GM12878 (cell line): ENCODE results near the gene BLCAP. TPM values are rescaled to one million over a fixed set of nuclear protein-coding genes. Genes with fewer than 3 reads are reported as not detected.
A peak's percentile ranks its signal among the peaks of the same experiment; 100 is the strongest.
"Not testable (repeated sequence)": the region's sequence is repeated elsewhere in the genome, so short reads cannot be mapped to it uniquely, and the experiment has no call there.

Experiments
- ATAC-seq: fragments of 200-7000 bp; cut with Tn5 transposase; 3 replicates; pipeline ENCODE4 v1.9.1; 2020; ENCODE audit warnings: mild to moderate bottlenecking, moderate library complexity
- BruUV-seq: library from RNA; stranded (reverse); fragments of 400-500 nt; replicated peaks from 2 replicates; lab custom pipeline; 2021; lab: Mats Ljungman, UMichigan
- CTCF ChIA-PET: fragments of 300-600 bp; sonication (Branson Sonifier 250); formaldehyde crosslinking; extraction: SDS; loops from one replicate; lab custom pipeline; 2021; ENCODE audit warnings: inconsistent platforms; lab: Yijun Ruan, JAX
- POLR2A ChIA-PET: fragments of 350-600 bp; formaldehyde crosslinking; extraction: SDS; loops from one replicate; lab custom pipeline; 2021; ENCODE audit warnings: inconsistent platforms; lab: Charles Lee
- RAD21 ChIA-PET: fragments of 300-600 bp; sonication (Branson Sonifier 250); formaldehyde crosslinking; loops from one replicate; lab custom pipeline; 2023; ENCODE audit warnings: antibody characterized with exemption; ENCODE audit not compliant: unreplicated experiment; lab: Charles Lee
- SMC1A ChIA-PET: fragments of 300-600 bp; sonication (Branson Sonifier 250); formaldehyde crosslinking; loops from one replicate; lab custom pipeline; 2023; ENCODE audit not compliant: unreplicated experiment, uncharacterized antibody; lab: Charles Lee
- DNase-seq: peaks from one replicate; pipeline ENCODE4 v3.0.0-alpha.2; 2011; ENCODE audit warnings: low read depth, low spot score
- FAIRE-seq: peaks from 3 replicates; lab custom pipeline; 2011; peaks lifted over from hg19 to GRCh38; lab: Jason Lieb, UNC
- H2AFZ ChIP-seq: 2 replicates; pipeline ENCODE4 v1.6.0; 2011; ENCODE audit warnings: low read depth, low read length, control low read depth; ENCODE audit not compliant: control insufficient read depth
- H3K27ac ChIP-seq: 2 replicates; pipeline ENCODE4 v1.5.1; 2011; ENCODE audit warnings: control low read depth; ENCODE audit not compliant: control insufficient read depth, insufficient read depth
- H3K27me3 ChIP-seq, 2 experiments: replicated peaks in 1 of 2; 2 replicates each; pipeline versions ENCODE4 v1.6.0 to v1.6.1; 2011; ENCODE audit warnings: low read length in 1 of 2; ENCODE audit not compliant: control insufficient read depth in 2 of 2, insufficient read depth in 2 of 2
- H3K36me3 ChIP-seq, 2 experiments: 2 replicates each; pipeline ENCODE4 v1.5.1; 2011; ENCODE audit warnings: low read length in 1 of 2; ENCODE audit not compliant: control insufficient read depth in 2 of 2, insufficient read depth in 2 of 2
- H3K4me1 ChIP-seq: 2 replicates; pipeline ENCODE4 v1.6.1; 2011; ENCODE audit warnings: mild to moderate bottlenecking, low read length, moderate library complexity, mixed read lengths; ENCODE audit not compliant: control insufficient read depth, insufficient read depth
- H3K4me2 ChIP-seq: 2 replicates; pipeline ENCODE4 v1.6.0; 2011; ENCODE audit warnings: control low read depth; ENCODE audit not compliant: control insufficient read depth, insufficient read depth
- H3K4me3 ChIP-seq: fragments of 200-600 bp; sonication (generic); 2 replicates; pipeline ENCODE4 v1.5.1; 2016
- H3K79me2 ChIP-seq: 2 replicates; pipeline ENCODE4 v1.6.0; 2011; ENCODE audit warnings: low read length; ENCODE audit not compliant: control insufficient read depth, insufficient read depth
- H3K9ac ChIP-seq: 2 replicates; pipeline ENCODE4 v1.8.0; 2011; ENCODE audit warnings: low read length, control low read depth, mixed read lengths; ENCODE audit not compliant: control insufficient read depth, insufficient read depth
- H3K9me3 ChIP-seq: replicated peaks from 3 replicates; pipeline ENCODE4 v1.5.1; 2011; ENCODE audit warnings: mild to moderate bottlenecking, low read length; ENCODE audit not compliant: control insufficient read depth, insufficient read depth
- H4K20me1 ChIP-seq: 2 replicates; pipeline ENCODE4 v1.6.0; 2011; ENCODE audit not compliant: control insufficient read depth, insufficient read depth
- ATF7 ChIP-seq: fragments of 450-650 bp; IDR thresholded peaks from 2 replicates; pipeline ENCODE4 v1.6.1; 2016; ENCODE audit warnings: low read depth, mild to moderate bottlenecking
- E2F8 ChIP-seq: fragments of 450-650 bp; IDR thresholded peaks from 2 replicates; pipeline ENCODE4 v1.6.1; 2018; ENCODE audit warnings: mild to moderate bottlenecking, low read depth, moderate library complexity; ENCODE audit not compliant: partially characterized antibody
- EP300 ChIP-seq, 2 experiments: fragments of 150-350 bp in 1 of 2; IDR thresholded peaks; 2 replicates each; pipeline ENCODE4 v1.6.1; 2011 to 2012; ENCODE audit warnings: low read depth in 2 of 2, low read length in 2 of 2, borderline replicate concordance in 1 of 2, improper control_type of control experiment in 1 of 2, inconsistent platforms in 1 of 2; ENCODE audit not compliant: control insufficient read depth in 1 of 2
- MYB ChIP-seq: fragments of 150-350 bp; IDR thresholded peaks from 2 replicates; pipeline ENCODE4 v1.6.1; 2014; ENCODE audit warnings: mild to moderate bottlenecking, low read depth, low read length, borderline replicate concordance
- POLR2AphosphoS2 ChIP-seq: IDR thresholded peaks from 2 replicates; pipeline ENCODE4 v1.6.1; 2011; ENCODE audit warnings: low read depth, mild to moderate bottlenecking, low read length, improper control_type of control experiment, moderate library complexity
- RELB ChIP-seq: fragments of 450-650 bp; IDR thresholded peaks from 2 replicates; pipeline ENCODE4 v1.6.1; 2017; ENCODE audit warnings: low read depth, mild to moderate bottlenecking, moderate library complexity
- SMAD1 ChIP-seq: fragments of 450-650 bp; IDR thresholded peaks from 2 replicates; pipeline ENCODE4 v1.6.1; 2018; ENCODE audit warnings: mild to moderate bottlenecking, low read depth; ENCODE audit not compliant: partially characterized antibody
- WGBS: methylation state at CpG from one replicate; pipeline ENCODE4 v1.1.6; 2016; ENCODE audit warnings: low lambda C conversion rate; ENCODE audit not compliant: insufficient replicate concordance, insufficient coverage; ENCODE audit errors: missing lambda C conversion rate; 5-methylcytosine and 5-hydroxymethylcytosine counted together
- in situ Hi-C: fragments of 300-500 bp; cut with MboI; formaldehyde crosslinking; loops from 9 replicates; pipeline ENCODE4 v1.14.3; 2018; ENCODE audit warnings: mixed read lengths
- intact Hi-C: fragments of 100-400 bp; cut with micrococcal nuclease; formaldehyde crosslinking; loops from one replicate; pipeline ENCODE4 v1.14.2; 2022; ENCODE audit not compliant: unreplicated experiment
- polyA plus RNA-seq, 11 experiments: library from polyadenylated mRNA; depleted of rRNA in 4 of 11; unstranded in 6 of 11; stranded (reverse) in 5 of 11; fragments of >200 nt; fragmentation: Nextera tagmentation in 4 of 11; fragmentation: Illumina TruSeq in 1 of 11; extraction: Ambion mirVana in 4 of 11; extraction: Trizol in 1 of 11; gene quantifications; 1 replicate in 1 of 11; 2 replicates in 10 of 11; pipeline versions ENCODE4 v1.2.1 to v1.2.3, GENCODE V29; 2011 to 2016; ENCODE audit warnings: inconsistent platforms in 2 of 11, missing spikeins in 2 of 11, low read depth in 1 of 11
- total RNA-seq, 4 experiments: library from RNA; depleted of rRNA in 3 of 4; stranded (reverse); fragments of >200 nt in 3 of 4; fragmentation: Illumina TruSeq in 1 of 4; extraction: Trizol in 1 of 4; gene quantifications; 2 replicates each; pipeline versions ENCODE4 v1.2.1 to v1.2.3, GENCODE V29; 2013 to 2021

BLCAP gene
- total and polyA plus RNA-seq, 10 of the 15 experiments (the other 5 are each of a cell fraction or from before 2014, with no cell fraction given) = 24.6 to 62.3 (median 47.3) TPM

- TF ChIP-seq RELB (peak; percentile 94), POLR2AphosphoS2 (peak; percentile 68; the same call in 1 of the 2 replicates), E2F8 (no peak), ATF7 (no peak; the same call in 1 of the 2 replicates), MYB (peak; percentile 99), SMAD1 (no peak), EP300 (IDR thresholded peaks at IDR 0.05; ENCODE audit: borderline replicate concordance in 1 of 2, control insufficient read depth in 1 of 2, low read depth in 2 of 2, low read length in 2 of 2) (no peak)
- TF ChIP-seq, all 136 proteins: peak for 51
Measured at GRCh38 chr20:37527638-37528445, at the start of gene BLCAP (continued).

GRCh38 chr20:37577436-37577835 lies 49.8 kb upstream of the BLCAP start:
- CTCF ChIA-PET = interaction anchor here (1.4 kb wide), 2 partner anchors 13 to 39 kb away, joined by 4 to 5 read pairs; no protein-coding TSS in a partner anchor
- H3K36me3 ChIP-seq, SMC1A ChIA-PET, H3K9me3 ChIP-seq, ATAC-seq, intact Hi-C loops, POLR2A ChIA-PET, BruUV-seq, H3K79me2 ChIP-seq, H3K27ac ChIP-seq, H3K4me2 ChIP-seq, H3K27me3 ChIP-seq, H4K20me1 ChIP-seq, H3K9ac ChIP-seq, in situ Hi-C loops, FAIRE-seq, H3K4me3 ChIP-seq, DNase-seq, RAD21 ChIA-PET, H2AFZ ChIP-seq: not testable (repeated sequence)
- WGBS = 60% methylated on average over 4 of the region's 4 CpGs
- H3K4me1 ChIP-seq = peaks cover 13% of the 10 kb centered on the region
